H1 (cell line): ENCODE measurements around the gene GPR15LG. TPM values are rescaled to one million over a fixed set of nuclear protein-coding genes. Genes with fewer than 3 reads are reported as not detected.
A peak's percentile ranks its signal among the peaks of the same experiment; 100 is the strongest.

ENCODE experiments used
- CTCF ChIA-PET: fragments of 300-600 bp; sonication (Branson Sonifier 250); formaldehyde crosslinking; loops from one replicate; lab custom pipeline; 2021; ENCODE audit not compliant: partially characterized antibody; lab: Charles Lee
- POLR2A ChIA-PET: fragments of 300-600 bp; sonication (Branson Sonifier 250); formaldehyde crosslinking; loops from one replicate; lab custom pipeline; 2021; ENCODE audit warnings: inconsistent platforms; ENCODE audit not compliant: partially characterized antibody; lab: Charles Lee
- DNase-seq, 2 experiments: peaks; one replicate each; pipeline versions ENCODE4 v3.0.0 to v3.0.0-alpha.2; 2010 to 2022; ENCODE audit warnings: low spot score in 2 of 2, low read depth in 1 of 2, mixed read lengths in 1 of 2
- FAIRE-seq: peaks from 2 replicates; lab custom pipeline; 2011; peaks lifted over from hg19 to GRCh38; lab: Jason Lieb, UNC
- H2AFZ ChIP-seq: 2 replicates; pipeline ENCODE4 v1.8.1; 2012; ENCODE audit warnings: low read length, inconsistent platforms
- H2AK5ac ChIP-seq: 2 replicates; pipeline ENCODE4 v1.6.1; 2013; ENCODE audit warnings: low read depth, low read length
- H2BK120ac ChIP-seq: replicated peaks from 2 replicates; pipeline ENCODE3; 2013; ENCODE audit warnings: low read depth, low read length, inconsistent platforms
- H2BK12ac ChIP-seq: 2 replicates; pipeline ENCODE4 v1.6.1; 2013; ENCODE audit warnings: low read depth, low read length
- H2BK15ac ChIP-seq: 2 replicates; pipeline ENCODE4 v1.6.1; 2013; ENCODE audit warnings: low read length
- H2BK20ac ChIP-seq: 2 replicates; pipeline ENCODE4 v1.6.1; 2013; ENCODE audit warnings: low read length
- H2BK5ac ChIP-seq: 2 replicates; pipeline ENCODE4 v1.6.1; 2013; ENCODE audit warnings: low read depth, low read length
- H3K14ac ChIP-seq: 2 replicates; pipeline ENCODE4 v1.6.1; 2013; ENCODE audit warnings: inconsistent platforms; ENCODE audit not compliant: insufficient read length
- H3K18ac ChIP-seq: 2 replicates; pipeline ENCODE4 v1.6.1; 2013; ENCODE audit warnings: low read length; ENCODE audit errors: extremely low read depth
- H3K23ac ChIP-seq: 2 replicates; pipeline ENCODE4 v1.6.1; 2013; ENCODE audit warnings: inconsistent platforms; ENCODE audit not compliant: insufficient read length
- H3K23me2 ChIP-seq: 2 replicates; pipeline ENCODE4 v1.6.1; 2013; ENCODE audit warnings: low read depth, low read length
- H3K27ac ChIP-seq: 2 replicates; pipeline ENCODE4 v1.6.1; 2011; ENCODE audit warnings: low read depth, low read length, inconsistent platforms
- H3K27me3 ChIP-seq, 4 experiments: replicated peaks in 1 of 4; 1 replicate in 1 of 4; 2 replicates in 3 of 4; pipeline versions ENCODE4 v1.6.1 to v1.8.1; 2011 to 2013; ENCODE audit warnings: low read length in 3 of 4, mild to moderate bottlenecking in 3 of 4, inconsistent platforms in 2 of 4, mixed read lengths in 2 of 4, moderate library complexity in 1 of 4; ENCODE audit not compliant: control insufficient read depth in 3 of 4, insufficient read depth in 3 of 4; ENCODE audit errors: extremely low read depth in 1 of 4
- H3K36me3 ChIP-seq, 4 experiments: 2 replicates each; pipeline versions ENCODE4 v1.6.1 to v1.8.1; 2011 to 2013; ENCODE audit warnings: mild to moderate bottlenecking in 4 of 4, low read length in 3 of 4, moderate library complexity in 2 of 4, control low read depth in 1 of 4, inconsistent platforms in 1 of 4; ENCODE audit not compliant: insufficient read depth in 4 of 4, control insufficient read depth in 2 of 4
- H3K4ac ChIP-seq: replicated peaks from 2 replicates; pipeline ENCODE3; 2013; ENCODE audit warnings: low read length, low read depth, mixed read lengths, inconsistent platforms; ENCODE audit not compliant: insufficient read length
- H3K4me1 ChIP-seq, 4 experiments: replicated peaks in 1 of 4; 1 replicate in 1 of 4; 2 replicates in 3 of 4; pipeline versions ENCODE4 v1.6.1 to v1.8.1; 2011 to 2013; ENCODE audit warnings: low read length in 3 of 4, inconsistent platforms in 2 of 4, mixed read lengths in 1 of 4; ENCODE audit not compliant: insufficient read depth in 4 of 4, control insufficient read depth in 3 of 4
- H3K4me2 ChIP-seq, 2 experiments: 2 replicates each; pipeline versions ENCODE4 v1.6.1 to v1.8.1; 2011 to 2013; ENCODE audit warnings: low read depth in 2 of 2, low read length in 2 of 2, control low read depth in 1 of 2, inconsistent platforms in 1 of 2, mild to moderate bottlenecking in 1 of 2; ENCODE audit not compliant: insufficient read depth in 1 of 2
- H3K4me3 ChIP-seq, 4 experiments: fragments of 200-600, 300-600 bp in 1 of 4; sonication (generic), shearing (Covaris generic), sonication (Bioruptor Twin) in 1 of 4; 2 replicates each; pipeline versions ENCODE4 v1.5.1 to v1.8.1; 2011 to 2016; ENCODE audit warnings: low read length in 4 of 4, low read depth in 3 of 4, control low read depth in 2 of 4, inconsistent platforms in 2 of 4, mild to moderate bottlenecking in 2 of 4, mixed read lengths in 1 of 4, moderate library complexity in 1 of 4; ENCODE audit not compliant: insufficient read depth in 2 of 4; ENCODE audit errors: extremely low read depth in 1 of 4
- H3K56ac ChIP-seq: replicated peaks from 2 replicates; pipeline ENCODE3; 2013; ENCODE audit warnings: low read depth, mild to moderate bottlenecking, mixed read lengths, low read length, inconsistent platforms; ENCODE audit not compliant: insufficient read length
- H3K79me1 ChIP-seq: 2 replicates; pipeline ENCODE4 v1.6.1; 2013; ENCODE audit warnings: low read depth, low read length, control low read depth
- H3K79me2 ChIP-seq, 2 experiments: 2 replicates each; pipeline versions ENCODE4 v1.6.1 to v1.8.1; 2012 to 2013; ENCODE audit warnings: low read length in 2 of 2, mild to moderate bottlenecking in 2 of 2, inconsistent platforms in 1 of 2; ENCODE audit not compliant: insufficient read depth in 2 of 2, control insufficient read depth in 1 of 2
- H3K9ac ChIP-seq, 4 experiments: replicated peaks in 1 of 4; 1 replicate in 1 of 4; 2 replicates in 3 of 4; pipeline versions ENCODE4 v1.6.1 to v1.8.1; 2011 to 2013; ENCODE audit warnings: low read depth in 3 of 4, low read length in 3 of 4, control low read depth in 2 of 4, mild to moderate bottlenecking in 2 of 4, moderate library complexity in 2 of 4, inconsistent platforms in 1 of 4; ENCODE audit errors: extremely low read depth in 1 of 4
- H3K9me3 ChIP-seq, 2 experiments: 2 replicates each; pipeline versions ENCODE4 v1.6.1 to v1.8.1; 2012 to 2013; ENCODE audit warnings: mild to moderate bottlenecking in 2 of 2, moderate library complexity in 2 of 2, control low read depth in 1 of 2, inconsistent platforms in 1 of 2, low read depth in 1 of 2, low read length in 1 of 2, mixed read lengths in 1 of 2; ENCODE audit not compliant: insufficient read depth in 2 of 2
- H4K20me1 ChIP-seq, 2 experiments: replicated peaks in 1 of 2; 2 replicates each; pipeline versions ENCODE3 to v1.8.1; 2011 to 2013; ENCODE audit warnings: inconsistent platforms in 2 of 2, low read length in 2 of 2, mild to moderate bottlenecking in 1 of 2; ENCODE audit not compliant: insufficient read depth in 2 of 2, control insufficient read depth in 1 of 2
- H4K5ac ChIP-seq: 2 replicates; pipeline ENCODE4 v1.6.1; 2013; ENCODE audit warnings: low read length, low read depth, mixed read lengths, inconsistent platforms; ENCODE audit not compliant: insufficient read length
- H4K8ac ChIP-seq: 2 replicates; pipeline ENCODE4 v1.8.0; 2013; ENCODE audit warnings: mild to moderate bottlenecking, moderate library complexity, low read length, inconsistent platforms; ENCODE audit not compliant: insufficient read depth; ENCODE audit errors: extremely low read depth
- H4K91ac ChIP-seq: replicated peaks from 2 replicates; pipeline ENCODE3; 2013; ENCODE audit warnings: low read length, mixed read lengths, inconsistent platforms; ENCODE audit not compliant: insufficient read length
- EZH2 ChIP-seq: fragments of 200-600 bp; sonication (generic); IDR thresholded peaks from 2 replicates; pipeline ENCODE4 v1.7.1; 2012; ENCODE audit warnings: low read depth, mild to moderate bottlenecking, moderate library complexity, low read length, inconsistent platforms; ENCODE audit not compliant: severe bottlenecking
- KDM1A ChIP-seq: fragments of 200-600, 300-600 bp; sonication (generic); IDR thresholded peaks from 2 replicates; pipeline ENCODE4 v1.7.1; 2016; ENCODE audit warnings: mild to moderate bottlenecking, low read length, borderline replicate concordance
- KDM4A ChIP-seq: IDR thresholded peaks from one replicate; pipeline ENCODE4 v1.7.1; 2012; ENCODE audit warnings: low read depth, mild to moderate bottlenecking, moderate library complexity, low read length, inconsistent platforms; ENCODE audit not compliant: severe bottlenecking
- KDM5A ChIP-seq: fragments of 200-600 bp; IDR thresholded peaks from 2 replicates; pipeline ENCODE4 v1.7.1; 2012; ENCODE audit warnings: mild to moderate bottlenecking, low read length, inconsistent platforms, mixed read lengths
- WGBS, 2 experiments: shearing (Covaris generic) in 1 of 2; methylation state at CpG; one replicate each; pipeline versions ENCODE4 v1.1.6 to v1.1.7; 2013 to 2015; ENCODE audit warnings: low lambda C conversion rate in 2 of 2, mixed read lengths in 2 of 2, inconsistent platforms in 1 of 2, low coverage in 1 of 2, missing lambda C conversion rate in 1 of 2; ENCODE audit not compliant: insufficient replicate concordance in 2 of 2, insufficient coverage in 1 of 2, insufficient read length in 1 of 2; ENCODE audit errors: extremely low coverage in 1 of 2, missing lambda C conversion rate in 1 of 2; 5-methylcytosine and 5-hydroxymethylcytosine counted together
- polyA plus RNA-seq, 7 experiments: library from polyadenylated mRNA; depleted of rRNA in 3 of 7; stranded (reverse) in 5 of 7; unstranded in 2 of 7; fragments of >200 nt in 5 of 7; fragments of 200-250 nt in 2 of 7; gene quantifications; 1 replicate in 5 of 7; 2 replicates in 1 of 7; 4 replicates in 1 of 7; pipeline versions ENCODE4 v1.2.1 to v1.2.3, GENCODE V29; 2011 to 2013; ENCODE audit warnings: missing spikeins in 2 of 7, mixed read lengths in 2 of 7
- total RNA-seq: library from RNA; stranded (reverse); fragmentation: NEBNext Ultra II Directional; extraction: Animal tissue kit (Norgen Biotek cat#: 25700); gene quantifications from 2 replicates; pipeline ENCODE4 v1.2.1, GENCODE V29; 2021

The GPR15LG gene
- total and polyA plus RNA-seq, 2 of the 8 experiments (the other 6 are each of a cell fraction or from before 2014, with no cell fraction given) = not detected

DNA sequence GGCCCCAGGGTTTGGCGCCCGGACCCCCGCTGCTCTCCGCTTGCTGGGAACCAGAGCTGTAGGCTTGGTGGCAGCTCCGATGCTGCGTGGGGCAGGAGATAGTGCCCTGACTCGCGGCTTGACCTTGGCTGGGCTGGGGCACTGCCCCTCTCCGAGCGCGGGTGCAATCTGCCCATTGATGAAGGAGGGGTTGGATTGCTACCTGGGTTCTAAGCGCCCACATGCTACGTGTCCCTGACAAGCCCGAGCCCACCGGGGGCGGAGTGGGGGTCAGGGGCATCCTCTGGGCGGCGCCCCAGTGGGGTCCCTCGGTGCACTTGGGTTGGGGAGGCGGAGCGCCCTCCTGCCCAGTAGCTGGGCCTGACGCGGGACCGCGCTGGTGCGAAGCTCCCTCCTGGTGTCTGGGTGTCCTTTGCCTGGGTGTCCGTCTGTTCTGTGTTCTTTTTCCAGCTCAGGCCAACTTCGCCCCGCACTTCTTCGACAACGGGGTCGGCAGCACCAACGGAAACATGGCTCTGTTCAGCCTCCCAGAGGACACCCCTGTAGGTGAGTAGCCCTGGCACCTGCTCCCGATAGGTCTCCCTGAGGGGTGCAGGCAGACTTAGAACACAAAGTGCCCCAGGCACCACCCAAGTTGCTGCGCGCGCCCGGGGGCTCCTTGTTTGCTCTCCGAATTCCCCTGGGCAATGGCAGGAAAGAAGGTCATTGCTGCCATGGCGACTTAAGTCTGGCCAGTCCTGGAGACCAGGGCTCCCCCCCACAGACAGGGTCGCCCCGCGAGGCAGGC is 21.6 kb downstream of the GPR15LG start:
- Histone ChIP-seq H2AFZ (peak overlapping the region; percentile 57; the same call in 1 of the 2 replicates), H3K56ac (no peak overlapping the region), H2BK15ac (peak overlapping the region; percentile 72; the same call in 1 of the 2 replicates), H2BK120ac (no peak overlapping the region), H3K27ac (no peak overlapping the region), H2BK12ac (no peak overlapping the region), H3K27me3 (peaks cover 2 to 36% (median 31%) of the 10 kb centered on the region in 4 experiments), H3K23me2 (peaks cover 12% of the 10 kb centered on the region; the same call in 1 of the 2 replicates), H2AK5ac (no peak overlapping the region), H4K5ac (no peak overlapping the region), H3K18ac (peak overlapping the region; percentile 32; the same call in 1 of the 2 replicates), H4K20me1 (peaks cover 0 to 2% of the 10 kb centered on the region in 2 experiments), H4K8ac (peak overlapping the region; percentile 54; the same call in 1 of the 2 replicates), H3K9me3 (no peaks in the 10 kb centered on the region), H3K79me1 (no peaks in the 10 kb centered on the region), H3K4me2 (peak overlapping the region; percentile 83 to 100), H3K36me3 (no peaks in the 10 kb centered on the region), H3K14ac (no peak overlapping the region), H3K4me3 (peak overlapping the region; percentile 55 to 66 (median 63)), H3K79me2 (no peaks in the 10 kb centered on the region), H4K91ac (no peak overlapping the region), H3K9ac (no peak overlapping the region), H3K4me1 (peaks cover 0 to 5% (median 2%) of the 10 kb centered on the region in 4 experiments; a peak in 4 of 7 replicates), H2BK20ac (no peak overlapping the region), H2BK5ac (no peak overlapping the region), H3K23ac (no peak overlapping the region), H3K4ac (no peak overlapping the region)
- TF ChIP-seq EZH2 (peak; percentile 31), KDM5A (no peak), KDM1A (no peak), KDM4A (peak; percentile 91)
- DNase-seq (no peak), FAIRE-seq (no peak)
- WGBS, 2 experiments = 31% methylated on average over 42 of the region's 43 CpGs; no CpG with 5 or more reads in 1 of the 2 experiments
- ChIA-PET POLR2A (interaction anchor here (0.9 to 1.6 kb wide), 3 partner anchors 38 to 56 kb away, joined by 3 to 6 read pairs (median 4); partner anchors contain the start of gene GHITM), CTCF (interaction anchor here (0.6 to 8.6 kb wide), 7 partner anchors 8 to 151 kb away, joined by 3 to 64 read pairs (median 3); no protein-coding TSS in a partner anchor)
